NCI-H526 treated with DMSO at 0.1 percent for 48 hours (cell line): ENCODE data around the gene PPIL6.
A peak's percentile ranks its signal among the peaks of the same experiment; 100 is the strongest.

ENCODE experiments used
- DNase-seq: peaks from one replicate; lab custom pipeline; 2025; lab: John Stamatoyannopoulos, UW

Gene PPIL6

DNA sequence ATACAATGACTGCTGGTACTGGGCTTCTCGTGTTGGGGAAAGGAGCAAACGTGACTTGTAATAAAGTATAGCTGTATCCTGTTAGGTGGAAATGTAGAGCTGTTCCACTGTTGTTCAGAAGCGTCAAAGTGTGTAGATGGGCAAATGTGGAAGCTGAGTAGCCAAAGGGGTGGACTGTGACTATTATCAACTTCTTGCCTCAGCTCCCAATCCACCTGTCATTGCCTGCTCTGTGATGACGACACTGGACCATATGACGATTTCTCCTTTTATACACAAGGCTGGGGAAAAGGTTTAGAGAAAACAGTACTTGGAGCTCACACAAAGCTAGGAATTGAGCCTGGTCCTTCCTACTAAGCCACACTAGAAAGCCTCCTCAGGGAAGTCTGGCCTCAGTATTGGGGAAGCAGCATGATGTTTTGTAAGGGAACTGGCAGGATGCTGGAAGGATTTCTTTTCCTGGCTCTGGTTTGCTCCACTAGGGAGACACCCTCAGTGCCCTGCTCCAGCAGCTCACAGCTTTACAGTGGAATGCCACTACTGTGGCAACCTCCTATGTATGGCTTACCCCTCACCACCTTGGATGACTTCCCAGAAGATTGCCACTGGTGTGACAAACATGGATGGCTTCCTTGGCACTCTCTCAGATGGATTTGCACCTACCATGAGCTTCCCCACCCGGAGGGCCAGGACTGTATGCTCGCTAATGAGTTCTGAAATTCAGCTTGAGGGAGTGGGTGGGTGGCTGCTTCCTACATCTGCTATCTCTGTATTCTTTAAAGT, 78.1 kb downstream of the PPIL6 start:
- no peak for DNase-seq

DNA sequence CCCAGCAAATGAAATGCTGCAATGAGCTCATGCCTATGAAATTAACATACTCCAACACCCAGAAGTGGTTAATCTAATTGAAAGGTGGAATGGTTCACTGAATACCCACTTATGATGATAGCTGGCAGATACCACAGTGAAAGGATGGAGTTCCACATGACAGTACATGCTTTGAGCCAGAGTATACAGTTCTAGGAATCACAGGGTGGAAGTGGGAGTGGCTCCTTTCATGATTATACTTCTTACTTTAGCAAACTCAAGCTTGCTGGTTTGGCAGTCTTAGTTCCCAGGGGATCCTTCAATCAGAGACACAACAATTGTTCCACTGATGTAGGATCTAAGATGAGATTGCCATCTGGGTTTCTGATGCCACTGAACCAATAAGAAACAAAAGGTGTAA, 79.6 kb downstream of the PPIL6 start:
- DNase-seq: no peak

- DNase-seq: no peak
Measured at GRCh38 chr6:109360281-109360680, 80.1 kb downstream of the PPIL6 start.

DNA sequence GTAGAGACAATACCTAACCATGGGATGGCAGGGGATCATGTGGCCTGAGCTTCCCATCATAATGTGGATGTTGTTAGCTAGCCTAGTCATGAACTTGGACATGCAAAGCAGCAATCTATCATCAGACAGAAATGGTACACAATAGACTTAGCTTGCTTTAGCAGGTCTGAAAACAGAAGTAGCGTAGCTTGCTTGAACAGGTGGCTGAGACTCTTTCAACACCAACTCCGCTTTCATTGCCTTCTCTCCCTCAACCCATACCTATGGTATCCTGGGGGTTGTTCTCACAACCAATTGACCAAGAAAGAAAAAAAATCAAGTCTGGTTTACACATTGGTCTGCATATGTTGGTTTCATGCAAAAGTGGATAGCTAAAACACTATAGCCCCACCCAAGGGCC, 81.2 kb downstream of the PPIL6 start:
- DNase-seq: peak; percentile 32

DNA sequence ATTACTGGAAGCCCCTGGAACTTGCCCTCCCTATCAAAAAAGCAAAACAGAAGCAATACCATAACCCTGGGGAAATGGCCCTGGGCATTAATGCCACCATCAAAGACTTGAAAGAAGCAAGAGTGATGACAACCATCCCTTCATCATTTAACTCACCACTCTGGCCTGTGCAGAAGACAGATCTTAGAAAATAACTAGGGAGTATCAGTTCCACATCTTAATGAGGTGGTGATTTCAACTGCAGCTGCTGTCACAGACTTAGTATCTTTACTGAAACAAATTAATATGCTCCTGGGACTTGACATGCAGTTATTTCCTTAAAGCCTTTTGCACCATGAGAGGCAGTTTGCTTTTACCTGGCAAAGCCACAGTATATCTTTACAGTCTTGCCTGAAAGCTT, 82.2 kb downstream of the PPIL6 start:
- no peak for DNase-seq

- no peak for DNase-seq
Measured at GRCh38 chr6:109356237-109356636, 84.2 kb downstream of the PPIL6 start.

DNA sequence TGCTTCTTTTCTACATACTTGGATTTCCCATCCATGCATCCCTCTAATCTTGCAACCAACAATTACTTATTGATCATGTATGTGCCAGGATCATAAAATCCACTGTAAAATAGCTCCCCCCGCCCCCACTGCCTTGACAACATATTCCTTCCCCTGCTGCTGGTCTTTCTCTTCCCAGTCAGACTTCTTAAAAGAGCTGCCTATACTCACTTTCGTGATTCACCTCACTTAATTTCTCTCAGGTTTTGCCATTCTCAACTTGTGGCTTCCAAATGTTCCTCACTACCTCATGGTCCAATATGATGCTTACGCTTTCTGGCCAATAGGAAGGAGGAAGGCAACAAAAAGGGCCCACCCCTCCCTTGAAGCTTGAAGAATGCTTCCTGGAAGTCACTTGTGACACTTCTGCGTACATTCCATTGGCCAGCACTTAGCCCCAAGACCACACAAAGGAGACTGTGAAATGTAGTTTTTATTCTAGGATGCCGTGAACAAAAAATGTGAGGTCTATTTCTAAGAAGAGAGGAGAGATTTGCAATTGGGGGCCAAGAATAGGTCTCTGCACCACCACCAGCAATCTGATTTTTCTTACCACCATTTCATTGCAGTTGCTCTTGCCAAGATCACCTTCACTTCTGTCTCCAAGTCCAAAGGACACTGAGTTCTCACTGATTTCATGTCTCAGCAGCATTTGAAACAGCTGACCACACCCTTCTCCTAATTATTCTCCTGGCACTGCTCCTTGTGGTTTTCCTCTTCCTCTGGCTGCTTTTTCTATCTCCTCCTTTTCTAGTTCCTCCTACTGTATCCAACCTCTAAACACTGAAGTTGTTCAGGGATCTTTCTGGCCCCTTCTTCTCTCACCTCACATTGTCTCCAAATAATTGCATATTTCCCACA, 88.9 kb downstream of the PPIL6 start:
- no peak for DNase-seq

- no peak for DNase-seq
Measured at GRCh38 chr6:109349419-109349987, 90.9 kb downstream of the PPIL6 start.

DNA sequence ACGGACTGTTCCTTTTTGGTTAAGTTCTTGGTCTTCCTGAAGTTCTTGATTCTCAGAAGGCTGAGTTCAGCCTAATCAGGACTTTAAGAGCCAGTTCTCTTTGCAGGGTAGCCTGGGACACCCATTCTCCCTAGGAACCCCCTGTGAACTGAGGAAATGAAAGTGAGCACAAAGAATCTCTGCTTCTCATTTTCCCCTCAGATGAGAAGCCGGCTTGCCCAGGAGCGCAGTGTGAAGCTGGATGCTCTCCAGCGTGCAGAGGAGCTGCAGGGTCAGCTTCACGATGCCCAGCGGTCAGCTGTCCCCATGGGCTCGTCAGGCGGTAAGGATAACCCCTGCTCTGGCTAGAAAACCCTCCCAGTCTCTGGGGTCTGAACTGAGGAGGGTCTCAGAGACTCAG, 92.2 kb downstream of the PPIL6 start:
- DNase-seq: no peak

DNA sequence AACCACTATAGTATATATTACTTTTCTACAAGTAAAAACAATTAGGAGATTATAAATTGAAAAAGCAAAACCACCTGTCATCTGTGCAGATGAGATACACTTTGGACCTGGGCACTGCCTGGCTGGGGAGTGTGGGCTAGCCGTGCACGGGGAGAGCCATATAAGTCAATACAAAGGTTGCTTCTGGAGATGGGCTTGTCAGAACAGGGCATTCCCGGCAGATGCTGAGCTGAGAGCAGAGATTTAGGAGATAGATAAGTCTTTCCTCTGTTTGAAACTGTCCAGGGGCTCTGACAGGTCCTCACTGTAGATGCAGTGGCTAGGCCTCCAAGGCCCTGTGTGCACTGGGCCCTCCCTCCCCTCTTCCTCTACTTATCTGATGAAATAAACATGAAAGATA, 92.6 kb downstream of the PPIL6 start:
- no peak for DNase-seq

GRCh38 chr6:109345986-109346385, 94.4 kb downstream of the PPIL6 start:
- no peak for DNase-seq

DNA sequence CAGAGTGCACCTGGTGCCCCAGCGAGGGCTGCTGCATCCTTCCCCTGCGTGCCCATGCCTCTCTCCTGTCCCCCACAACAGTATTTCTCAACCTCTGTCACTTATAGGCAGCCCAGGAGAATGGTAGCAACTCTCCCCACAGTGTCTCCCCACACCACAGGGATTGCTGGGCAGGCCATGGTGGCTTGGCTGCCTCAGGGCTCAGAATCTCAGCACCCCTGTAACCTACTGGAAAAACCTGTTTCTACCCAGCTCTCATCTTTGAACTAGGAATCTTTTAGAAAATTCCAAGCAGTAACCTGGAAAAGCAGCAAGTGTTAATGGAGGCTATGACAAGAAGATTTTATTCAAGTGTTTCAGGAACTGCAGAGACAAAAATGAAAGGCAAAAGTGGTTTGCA, 96.2 kb downstream of the PPIL6 start:
- no peak for DNase-seq

DNA sequence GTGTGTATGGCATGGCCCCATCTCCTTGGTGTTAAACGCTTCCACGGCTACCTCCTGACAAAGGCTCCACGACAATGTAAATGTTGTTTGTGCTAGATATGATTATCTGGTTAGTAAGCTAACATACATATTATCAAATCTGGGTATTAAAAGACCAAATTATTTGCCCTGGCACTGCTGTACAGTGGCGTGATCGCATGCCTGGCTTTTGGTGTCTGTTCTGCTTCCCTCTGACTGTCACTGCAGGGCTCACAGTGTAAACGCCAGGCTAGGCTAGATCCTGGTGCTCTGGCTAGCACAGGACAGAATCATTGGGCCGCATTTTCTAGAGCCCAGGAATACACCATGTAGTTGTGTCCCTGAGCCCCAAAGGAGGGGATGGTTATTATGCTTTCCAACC, 96.9 kb downstream of the PPIL6 start:
- DNase-seq: no peak

- DNase-seq: no peak
Measured at GRCh38 chr6:109342911-109343310, 97.5 kb downstream of the PPIL6 start.

DNA sequence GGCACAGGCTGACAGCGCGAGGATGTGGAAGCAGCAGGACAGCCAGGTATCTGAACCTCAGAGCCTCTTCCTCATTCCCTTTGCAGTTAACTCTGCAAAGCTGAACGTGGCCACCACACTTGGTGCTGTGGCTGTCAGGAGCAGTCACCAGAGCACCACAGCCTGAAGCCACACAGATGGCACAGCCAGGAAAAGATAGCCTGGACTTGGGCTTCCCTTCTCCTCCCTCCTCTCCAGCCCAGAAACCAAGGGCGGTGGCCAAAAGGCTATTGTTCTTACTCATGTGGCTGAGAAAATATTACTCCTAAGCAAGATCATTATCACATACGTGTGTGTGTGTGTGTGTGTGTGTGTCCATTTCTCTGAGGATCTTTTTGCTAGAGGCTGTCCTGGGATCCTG, 97.9 kb downstream of the PPIL6 start:
- no peak for DNase-seq

GRCh38 chr6:109340811-109341210, 99.6 kb downstream of the PPIL6 start:
- no peak for DNase-seq
